ENCODE results near the gene VARS2.

Gene VARS2

DNA sequence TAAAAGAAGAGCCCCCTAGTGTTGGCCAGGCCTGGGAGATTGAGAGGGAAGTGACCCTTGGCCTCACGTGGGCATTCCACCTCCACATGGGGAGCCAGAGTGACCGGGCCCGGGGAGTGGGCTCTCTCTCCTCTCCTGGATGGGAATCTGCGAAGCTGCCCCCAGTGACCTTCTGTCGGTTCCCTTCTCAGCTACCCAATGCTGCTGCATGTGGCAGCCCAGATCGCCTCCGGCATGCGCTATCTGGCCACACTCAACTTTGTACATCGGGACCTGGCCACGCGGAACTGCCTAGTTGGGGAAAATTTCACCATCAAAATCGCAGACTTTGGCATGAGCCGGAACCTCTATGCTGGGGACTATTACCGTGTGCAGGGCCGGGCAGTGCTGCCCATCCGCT, 16.2 kb upstream of the VARS2 start:
- ATAC-seq: no peak
- TF ChIP-seq BACH2 (CRISPR knock-in tag; IDR thresholded peaks at IDR 0.05; ENCODE audit: borderline replicate concordance) (no peak), ESRRG (CRISPR knock-in tag; IDR thresholded peaks at IDR 0.05) (no peak), PPARA (CRISPR knock-in tag; IDR thresholded peaks at IDR 0.05; ENCODE audit: borderline replicate concordance) (no peak), SNAI2 (CRISPR knock-in tag; IDR thresholded peaks at IDR 0.05) (no peak), ZNF565 (CRISPR knock-in tag; conservative IDR thresholded peaks at IDR 0.05; ENCODE audit: low read depth) (no peak), ZFP3 (CRISPR knock-in tag; IDR thresholded peaks at IDR 0.05) (no peak), TCF4 (CRISPR knock-in tag; IDR thresholded peaks at IDR 0.05; ENCODE audit: borderline replicate concordance) (no peak), TOX (CRISPR knock-in tag; IDR thresholded peaks at IDR 0.05; ENCODE audit: borderline replicate concordance) (no peak), OSR1 (CRISPR knock-in tag; IDR thresholded peaks at IDR 0.05) (no peak)
- TF ChIP-seq, protein P1, sequence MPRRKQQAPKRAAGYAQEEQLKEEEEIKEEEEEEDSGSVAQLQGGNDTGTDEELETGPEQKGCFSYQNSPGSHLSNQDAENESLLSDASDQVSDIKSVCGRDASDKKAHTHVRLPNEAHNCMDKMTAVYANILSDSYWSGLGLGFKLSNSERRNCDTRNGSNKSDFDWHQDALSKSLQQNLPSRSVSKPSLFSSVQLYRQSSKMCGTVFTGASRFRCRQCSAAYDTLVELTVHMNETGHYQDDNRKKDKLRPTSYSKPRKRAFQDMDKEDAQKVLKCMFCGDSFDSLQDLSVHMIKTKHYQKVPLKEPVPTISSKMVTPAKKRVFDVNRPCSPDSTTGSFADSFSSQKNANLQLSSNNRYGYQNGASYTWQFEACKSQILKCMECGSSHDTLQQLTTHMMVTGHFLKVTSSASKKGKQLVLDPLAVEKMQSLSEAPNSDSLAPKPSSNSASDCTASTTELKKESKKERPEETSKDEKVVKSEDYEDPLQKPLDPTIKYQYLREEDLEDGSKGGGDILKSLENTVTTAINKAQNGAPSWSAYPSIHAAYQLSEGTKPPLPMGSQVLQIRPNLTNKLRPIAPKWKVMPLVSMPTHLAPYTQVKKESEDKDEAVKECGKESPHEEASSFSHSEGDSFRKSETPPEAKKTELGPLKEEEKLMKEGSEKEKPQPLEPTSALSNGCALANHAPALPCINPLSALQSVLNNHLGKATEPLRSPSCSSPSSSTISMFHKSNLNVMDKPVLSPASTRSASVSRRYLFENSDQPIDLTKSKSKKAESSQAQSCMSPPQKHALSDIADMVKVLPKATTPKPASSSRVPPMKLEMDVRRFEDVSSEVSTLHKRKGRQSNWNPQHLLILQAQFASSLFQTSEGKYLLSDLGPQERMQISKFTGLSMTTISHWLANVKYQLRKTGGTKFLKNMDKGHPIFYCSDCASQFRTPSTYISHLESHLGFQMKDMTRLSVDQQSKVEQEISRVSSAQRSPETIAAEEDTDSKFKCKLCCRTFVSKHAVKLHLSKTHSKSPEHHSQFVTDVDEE (CRISPR knock-in tag; IDR thresholded peaks at IDR 0.05): no peak

DNA sequence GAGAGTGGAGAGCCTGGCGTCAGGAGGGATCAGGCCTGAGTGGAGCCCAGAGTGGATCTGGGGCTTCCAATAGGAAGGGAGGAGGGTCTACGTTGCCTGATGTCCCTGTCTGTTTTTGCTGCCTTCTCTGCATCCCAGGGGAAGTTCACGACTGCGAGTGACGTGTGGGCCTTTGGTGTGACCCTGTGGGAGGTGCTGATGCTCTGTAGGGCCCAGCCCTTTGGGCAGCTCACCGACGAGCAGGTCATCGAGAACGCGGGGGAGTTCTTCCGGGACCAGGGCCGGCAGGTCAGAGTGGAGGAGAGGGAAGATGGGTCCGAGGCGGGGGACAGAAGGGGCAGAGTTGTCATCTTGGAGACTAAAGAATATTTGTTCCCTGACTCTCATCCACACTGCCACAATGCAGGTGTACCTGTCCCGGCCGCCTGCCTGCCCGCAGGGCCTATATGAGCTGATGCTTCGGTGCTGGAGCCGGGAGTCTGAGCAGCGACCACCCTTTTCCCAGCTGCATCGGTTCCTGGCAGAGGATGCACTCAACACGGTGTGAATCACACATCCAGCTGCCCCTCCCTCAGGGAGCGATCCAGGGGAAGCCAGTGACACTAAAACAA, 15.2 kb upstream of the VARS2 start:
- ATAC-seq: no peak
- TF ChIP-seq GLIS3 (CRISPR knock-in tag; IDR thresholded peaks at IDR 0.05) (no peak), ARNTL (CRISPR knock-in tag; IDR thresholded peaks at IDR 0.05; ENCODE audit: borderline replicate concordance, low read depth) (no peak), RARB (CRISPR knock-in tag; IDR thresholded peaks at IDR 0.05) (no peak), BACH2 (CRISPR knock-in tag; IDR thresholded peaks at IDR 0.05; ENCODE audit: borderline replicate concordance) (no peak), ISL1 (CRISPR knock-in tag; IDR thresholded peaks at IDR 0.05) (no peak), ZFP30 (CRISPR knock-in tag; IDR thresholded peaks at IDR 0.05) (no peak), PPARA (CRISPR knock-in tag; IDR thresholded peaks at IDR 0.05; ENCODE audit: borderline replicate concordance) (no peak), ESRRG (CRISPR knock-in tag; IDR thresholded peaks at IDR 0.05) (no peak), ZNF565 (CRISPR knock-in tag; conservative IDR thresholded peaks at IDR 0.05; ENCODE audit: low read depth) (no peak), ZNF8 (CRISPR knock-in tag; IDR thresholded peaks at IDR 0.05) (no peak), OSR1 (CRISPR knock-in tag; IDR thresholded peaks at IDR 0.05) (no peak), ZC3H10 (CRISPR knock-in tag; IDR thresholded peaks at IDR 0.05) (no peak), TCF4 (CRISPR knock-in tag; IDR thresholded peaks at IDR 0.05; ENCODE audit: borderline replicate concordance) (no peak), ZNF70 (CRISPR knock-in tag; IDR thresholded peaks at IDR 0.05) (no peak), SNAI2 (CRISPR knock-in tag; IDR thresholded peaks at IDR 0.05) (no peak)
- TF ChIP-seq, protein P2, sequence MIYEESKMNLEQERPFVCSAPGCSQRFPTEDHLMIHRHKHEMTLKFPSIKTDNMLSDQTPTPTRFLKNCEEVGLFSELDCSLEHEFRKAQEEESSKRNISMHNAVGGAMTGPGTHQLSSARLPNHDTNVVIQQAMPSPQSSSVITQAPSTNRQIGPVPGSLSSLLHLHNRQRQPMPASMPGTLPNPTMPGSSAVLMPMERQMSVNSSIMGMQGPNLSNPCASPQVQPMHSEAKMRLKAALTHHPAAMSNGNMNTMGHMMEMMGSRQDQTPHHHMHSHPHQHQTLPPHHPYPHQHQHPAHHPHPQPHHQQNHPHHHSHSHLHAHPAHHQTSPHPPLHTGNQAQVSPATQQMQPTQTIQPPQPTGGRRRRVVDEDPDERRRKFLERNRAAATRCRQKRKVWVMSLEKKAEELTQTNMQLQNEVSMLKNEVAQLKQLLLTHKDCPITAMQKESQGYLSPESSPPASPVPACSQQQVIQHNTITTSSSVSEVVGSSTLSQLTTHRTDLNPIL (CRISPR knock-in tag; IDR thresholded peaks at IDR 0.05; ENCODE audit: low read depth): no peak
- TF ChIP-seq, protein P3, sequence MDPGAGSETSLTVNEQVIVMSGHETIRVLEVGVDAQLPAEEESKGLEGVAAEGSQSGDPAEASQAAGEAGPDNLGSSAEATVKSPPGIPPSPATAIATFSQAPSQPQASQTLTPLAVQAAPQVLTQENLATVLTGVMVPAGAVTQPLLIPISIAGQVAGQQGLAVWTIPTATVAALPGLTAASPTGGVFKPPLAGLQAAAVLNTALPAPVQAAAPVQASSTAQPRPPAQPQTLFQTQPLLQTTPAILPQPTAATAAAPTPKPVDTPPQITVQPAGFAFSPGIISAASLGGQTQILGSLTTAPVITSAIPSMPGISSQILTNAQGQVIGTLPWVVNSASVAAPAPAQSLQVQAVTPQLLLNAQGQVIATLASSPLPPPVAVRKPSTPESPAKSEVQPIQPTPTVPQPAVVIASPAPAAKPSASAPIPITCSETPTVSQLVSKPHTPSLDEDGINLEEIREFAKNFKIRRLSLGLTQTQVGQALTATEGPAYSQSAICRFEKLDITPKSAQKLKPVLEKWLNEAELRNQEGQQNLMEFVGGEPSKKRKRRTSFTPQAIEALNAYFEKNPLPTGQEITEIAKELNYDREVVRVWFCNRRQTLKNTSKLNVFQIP (CRISPR knock-in tag; IDR thresholded peaks at IDR 0.05; ENCODE audit: borderline replicate concordance, low read depth): no peak
- TF ChIP-seq, protein P4, sequence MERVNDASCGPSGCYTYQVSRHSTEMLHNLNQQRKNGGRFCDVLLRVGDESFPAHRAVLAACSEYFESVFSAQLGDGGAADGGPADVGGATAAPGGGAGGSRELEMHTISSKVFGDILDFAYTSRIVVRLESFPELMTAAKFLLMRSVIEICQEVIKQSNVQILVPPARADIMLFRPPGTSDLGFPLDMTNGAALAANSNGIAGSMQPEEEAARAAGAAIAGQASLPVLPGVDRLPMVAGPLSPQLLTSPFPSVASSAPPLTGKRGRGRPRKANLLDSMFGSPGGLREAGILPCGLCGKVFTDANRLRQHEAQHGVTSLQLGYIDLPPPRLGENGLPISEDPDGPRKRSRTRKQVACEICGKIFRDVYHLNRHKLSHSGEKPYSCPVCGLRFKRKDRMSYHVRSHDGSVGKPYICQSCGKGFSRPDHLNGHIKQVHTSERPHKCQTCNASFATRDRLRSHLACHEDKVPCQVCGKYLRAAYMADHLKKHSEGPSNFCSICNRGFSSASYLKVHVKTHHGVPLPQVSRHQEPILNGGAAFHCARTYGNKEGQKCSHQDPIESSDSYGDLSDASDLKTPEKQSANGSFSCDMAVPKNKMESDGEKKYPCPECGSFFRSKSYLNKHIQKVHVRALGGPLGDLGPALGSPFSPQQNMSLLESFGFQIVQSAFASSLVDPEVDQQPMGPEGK (CRISPR knock-in tag; IDR thresholded peaks at IDR 0.05; ENCODE audit: borderline replicate concordance): no peak
- TF ChIP-seq, protein P5, sequence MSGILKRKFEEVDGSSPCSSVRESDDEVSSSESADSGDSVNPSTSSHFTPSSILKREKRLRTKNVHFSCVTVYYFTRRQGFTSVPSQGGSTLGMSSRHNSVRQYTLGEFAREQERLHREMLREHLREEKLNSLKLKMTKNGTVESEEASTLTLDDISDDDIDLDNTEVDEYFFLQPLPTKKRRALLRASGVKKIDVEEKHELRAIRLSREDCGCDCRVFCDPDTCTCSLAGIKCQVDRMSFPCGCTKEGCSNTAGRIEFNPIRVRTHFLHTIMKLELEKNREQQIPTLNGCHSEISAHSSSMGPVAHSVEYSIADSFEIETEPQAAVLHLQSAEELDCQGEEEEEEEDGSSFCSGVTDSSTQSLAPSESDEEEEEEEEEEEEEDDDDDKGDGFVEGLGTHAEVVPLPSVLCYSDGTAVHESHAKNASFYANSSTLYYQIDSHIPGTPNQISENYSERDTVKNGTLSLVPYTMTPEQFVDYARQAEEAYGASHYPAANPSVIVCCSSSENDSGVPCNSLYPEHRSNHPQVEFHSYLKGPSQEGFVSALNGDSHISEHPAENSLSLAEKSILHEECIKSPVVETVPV (CRISPR knock-in tag; IDR thresholded peaks at IDR 0.05): no peak
- TF ChIP-seq, protein P1 (CRISPR knock-in tag; IDR thresholded peaks at IDR 0.05): no peak

Measured in SK-N-SH treated with all-trans-retinoic acid at 6 μM for 48 hours (cell line).